ENCODE results near the gene CSAD. TPM values are rescaled to one million over a fixed set of nuclear protein-coding genes. Genes with fewer than 3 reads are reported as not detected.

CSAD gene
- total RNA-seq, 1 donor from 2014 or later: 23.8 TPM

DNA sequence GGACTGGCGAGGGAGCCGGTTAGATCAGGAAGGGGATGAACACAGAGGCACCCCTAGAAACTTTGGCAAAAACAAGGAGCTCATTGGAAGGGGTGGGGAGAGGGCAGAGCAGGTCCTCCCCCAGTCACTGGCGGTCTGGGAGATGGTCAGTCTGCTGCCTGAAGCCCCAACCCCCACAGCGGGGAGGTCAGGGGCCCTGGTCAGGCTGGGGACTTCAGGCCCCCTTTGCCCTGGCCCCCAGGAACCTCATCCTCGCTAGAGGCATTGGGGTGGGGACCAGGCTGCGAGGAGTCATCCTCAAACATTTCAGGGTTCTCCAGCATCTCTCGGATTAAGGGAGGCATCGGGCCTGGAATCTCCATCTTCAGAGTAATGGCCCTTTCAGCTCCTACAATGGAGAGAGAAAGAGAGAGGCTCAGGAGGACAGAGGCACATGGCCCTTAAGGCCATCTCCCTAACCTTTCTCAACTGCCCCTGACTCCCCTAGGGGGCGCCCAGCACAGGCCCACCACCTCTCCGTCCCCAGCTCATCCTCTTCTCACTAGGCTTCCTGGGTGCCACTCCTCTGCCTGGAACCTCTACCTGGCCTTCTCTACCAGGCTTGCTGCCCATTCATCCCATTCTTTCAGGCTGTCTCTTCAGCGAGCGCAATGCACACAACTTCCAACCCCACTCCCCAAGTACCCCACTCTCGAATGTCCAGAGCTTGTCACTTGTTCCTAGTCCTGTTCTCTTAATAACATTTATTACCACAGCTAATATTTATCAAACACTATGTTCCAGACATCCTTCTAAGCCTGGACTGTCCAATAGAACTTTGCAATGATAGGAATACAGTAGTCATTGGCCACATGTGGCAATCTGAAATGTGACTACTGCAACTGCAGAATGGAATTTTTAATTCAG lies 31.0 kb upstream of the CSAD start:
- Mint-ChIP-seq H3K36me3 (ENCODE audit: low read depth, unreplicated experiment) (peaks cover 4% of the 10 kb centered on the region), H3K27me3 (ENCODE audit: unreplicated experiment) (peaks cover 20% of the 10 kb centered on the region), H3K4me1 (ENCODE audit: unreplicated experiment) (peaks cover 36% of the 10 kb centered on the region), H3K9me3 (ENCODE audit: unreplicated experiment) (no peaks in the 10 kb centered on the region), H3K4me3 (ENCODE audit: unreplicated experiment) (peak overlapping the region; percentile 7), H3K27ac (ENCODE audit: unreplicated experiment) (peak overlapping the region; percentile 4)
- no peak for DNase-seq (ENCODE audit: low spot score)
- TF ChIP-seq, protein P1, sequence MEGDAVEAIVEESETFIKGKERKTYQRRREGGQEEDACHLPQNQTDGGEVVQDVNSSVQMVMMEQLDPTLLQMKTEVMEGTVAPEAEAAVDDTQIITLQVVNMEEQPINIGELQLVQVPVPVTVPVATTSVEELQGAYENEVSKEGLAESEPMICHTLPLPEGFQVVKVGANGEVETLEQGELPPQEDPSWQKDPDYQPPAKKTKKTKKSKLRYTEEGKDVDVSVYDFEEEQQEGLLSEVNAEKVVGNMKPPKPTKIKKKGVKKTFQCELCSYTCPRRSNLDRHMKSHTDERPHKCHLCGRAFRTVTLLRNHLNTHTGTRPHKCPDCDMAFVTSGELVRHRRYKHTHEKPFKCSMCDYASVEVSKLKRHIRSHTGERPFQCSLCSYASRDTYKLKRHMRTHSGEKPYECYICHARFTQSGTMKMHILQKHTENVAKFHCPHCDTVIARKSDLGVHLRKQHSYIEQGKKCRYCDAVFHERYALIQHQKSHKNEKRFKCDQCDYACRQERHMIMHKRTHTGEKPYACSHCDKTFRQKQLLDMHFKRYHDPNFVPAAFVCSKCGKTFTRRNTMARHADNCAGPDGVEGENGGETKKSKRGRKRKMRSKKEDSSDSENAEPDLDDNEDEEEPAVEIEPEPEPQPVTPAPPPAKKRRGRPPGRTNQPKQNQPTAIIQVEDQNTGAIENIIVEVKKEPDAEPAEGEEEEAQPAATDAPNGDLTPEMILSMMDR (IDR thresholded peaks at IDR 0.05; ENCODE audit: unreplicated experiment): peak; percentile 35

- no peak for DNase-seq (ENCODE audit: low spot score)
- H3K9me3 Mint-ChIP-seq (ENCODE audit: unreplicated experiment): no peaks in the 10 kb centered on the region
- H3K4me3 Mint-ChIP-seq (ENCODE audit: unreplicated experiment): no peak overlapping the region
- no peak overlapping the region for H3K27ac Mint-ChIP-seq (ENCODE audit: unreplicated experiment)
- H3K4me1 Mint-ChIP-seq (ENCODE audit: unreplicated experiment): peaks cover 27% of the 10 kb centered on the region
- peaks cover 4% of the 10 kb centered on the region for H3K36me3 Mint-ChIP-seq (ENCODE audit: low read depth, unreplicated experiment)
- H3K27me3 Mint-ChIP-seq (ENCODE audit: unreplicated experiment): peaks cover 15% of the 10 kb centered on the region
- TF ChIP-seq, protein P1 (IDR thresholded peaks at IDR 0.05; ENCODE audit: unreplicated experiment): no peak
Observed at GRCh38 chr12:53210843-53211242, 30.1 kb upstream of the CSAD start.

DNA sequence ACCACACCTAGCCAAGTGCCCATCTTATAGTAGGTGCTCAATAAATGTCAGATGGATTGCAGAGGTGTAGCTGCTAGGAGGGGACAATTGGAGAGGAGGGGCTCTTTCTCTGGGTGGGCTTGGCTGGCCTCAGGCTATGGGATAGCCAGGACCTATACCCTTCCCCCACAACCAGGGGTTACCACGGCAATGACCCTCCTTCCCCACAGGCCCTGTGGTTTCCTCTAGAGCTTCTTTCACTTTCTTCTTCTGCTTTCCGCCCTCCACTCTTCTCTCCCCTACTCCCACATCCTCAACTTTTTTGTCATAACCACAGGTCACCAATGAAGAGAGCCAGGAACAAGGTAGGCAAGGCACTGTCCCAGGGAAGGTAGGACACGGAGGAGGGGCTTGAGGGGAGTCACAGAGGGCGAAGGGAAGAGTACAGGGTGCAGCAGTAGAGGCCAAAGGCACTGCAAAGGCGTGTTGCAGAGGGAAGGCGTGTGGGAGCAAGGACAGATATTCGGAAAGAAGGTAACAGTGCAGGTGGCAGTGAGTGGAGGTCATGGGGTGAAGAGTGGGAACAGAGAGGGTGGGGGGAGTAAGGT lies 28.2 kb upstream of the CSAD start:
- peaks cover 9% of the 10 kb centered on the region for H3K4me1 Mint-ChIP-seq (ENCODE audit: unreplicated experiment)
- no peaks in the 10 kb centered on the region for H3K9me3 Mint-ChIP-seq (ENCODE audit: unreplicated experiment)
- no peak overlapping the region for H3K4me3 Mint-ChIP-seq (ENCODE audit: unreplicated experiment)
- peaks cover 8% of the 10 kb centered on the region for H3K27me3 Mint-ChIP-seq (ENCODE audit: unreplicated experiment)
- H3K36me3 Mint-ChIP-seq (ENCODE audit: low read depth, unreplicated experiment): peaks cover 4% of the 10 kb centered on the region
- DNase-seq (ENCODE audit: low spot score): no peak
- H3K27ac Mint-ChIP-seq (ENCODE audit: unreplicated experiment): no peak overlapping the region
- TF ChIP-seq, protein P1 (IDR thresholded peaks at IDR 0.05; ENCODE audit: unreplicated experiment): no peak

DNA sequence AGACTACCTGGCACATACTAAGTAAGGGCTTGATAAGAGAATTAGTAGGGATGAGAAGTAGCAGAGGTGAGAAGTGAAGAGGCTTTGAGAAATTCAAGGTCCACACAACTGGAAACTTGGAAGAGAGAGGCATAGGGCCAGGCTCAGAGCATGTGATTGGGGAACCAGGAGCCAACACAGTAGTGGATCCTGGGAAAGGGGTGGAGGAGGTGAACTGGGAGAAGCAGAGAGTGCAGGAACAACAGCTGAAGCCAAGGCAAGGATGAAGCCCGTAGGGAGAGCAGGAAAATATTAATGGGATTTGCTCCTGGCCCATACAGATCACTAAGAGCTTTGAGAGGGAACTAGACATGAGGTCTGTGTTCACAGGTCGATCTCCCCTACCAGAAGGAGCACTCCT lies 27.7 kb upstream of the CSAD start:
- Mint-ChIP-seq H3K9me3 (ENCODE audit: unreplicated experiment) (no peaks in the 10 kb centered on the region), H3K4me1 (ENCODE audit: unreplicated experiment) (peaks cover 3% of the 10 kb centered on the region), H3K4me3 (ENCODE audit: unreplicated experiment) (peak overlapping the region; percentile 8), H3K36me3 (ENCODE audit: low read depth, unreplicated experiment) (peaks cover 4% of the 10 kb centered on the region), H3K27ac (ENCODE audit: unreplicated experiment) (no peak overlapping the region), H3K27me3 (ENCODE audit: unreplicated experiment) (peaks cover 4% of the 10 kb centered on the region)
- no peak for DNase-seq (ENCODE audit: low spot score)
- TF ChIP-seq, protein P1 (IDR thresholded peaks at IDR 0.05; ENCODE audit: unreplicated experiment): no peak

DNA sequence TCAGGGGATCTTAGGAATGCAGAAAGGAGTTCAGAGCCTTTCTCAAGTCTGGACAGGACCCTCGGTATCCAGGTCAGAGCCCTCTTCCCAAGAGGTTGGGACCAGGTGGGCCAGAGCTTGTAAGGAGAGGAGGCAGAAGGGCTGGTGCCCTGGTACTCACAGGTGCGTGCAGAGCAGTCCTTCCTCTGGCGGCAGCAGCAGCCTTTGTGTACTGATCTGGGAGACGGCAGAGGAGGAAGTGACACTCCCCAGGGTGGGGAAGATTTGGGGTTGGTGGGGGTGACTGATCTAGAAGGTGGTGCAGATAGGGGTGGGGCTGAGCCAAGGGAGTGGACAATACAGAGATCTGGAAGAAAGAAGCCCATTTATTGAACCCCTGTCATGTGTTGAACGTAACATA lies 26.3 kb upstream of the CSAD start, which contains the start of gene ITGB7:
Gene ITGB7, minus strand, starts transcription at position 210 of the 400 bp plus-strand sequence. CDS start 6,808 bp downstream, outside the sequence.
- DNase-seq (ENCODE audit: low spot score): no peak
- Mint-ChIP-seq H3K36me3 (ENCODE audit: low read depth, unreplicated experiment) (no peaks in the 10 kb centered on the region), H3K27ac (ENCODE audit: unreplicated experiment) (no peak within 1 kb of the TSS)

More for the DNA sequence above, 26.3 kb upstream of the CSAD start, which contains the start of gene ITGB7:
- no peak within 1 kb of the TSS for H3K4me3 Mint-ChIP-seq (ENCODE audit: unreplicated experiment)
- no peaks in the 10 kb centered on the region for H3K4me1 Mint-ChIP-seq (ENCODE audit: unreplicated experiment)
- no peaks in the 10 kb centered on the region for H3K9me3 Mint-ChIP-seq (ENCODE audit: unreplicated experiment)
- peaks cover 3% of the 10 kb centered on the region for H3K27me3 Mint-ChIP-seq (ENCODE audit: unreplicated experiment)
- TF ChIP-seq, protein P1 (IDR thresholded peaks at IDR 0.05; ENCODE audit: unreplicated experiment): no peak
